Measurements from ENCODE around the gene CUBN. TPM values are rescaled to one million over a fixed set of nuclear protein-coding genes. Genes with fewer than 3 reads are reported as not detected.

The CUBN gene
- total and polyA plus RNA-seq, 9 of the 15 experiments (the other 6 are each of a cell fraction or from before 2014, with no cell fraction given) = 0.04 to 0.33 (median 0.09) TPM

GRCh38 chr10:16995867-16996529 is 133.6 kb downstream of the CUBN start (continued):
- TF ChIP-seq SNRNP70 (optimal IDR thresholded peaks at IDR 0.05; ENCODE audit: low read depth, low read length) (no peak), POLR2AphosphoS2 (IDR thresholded peaks at IDR 0.05; ENCODE audit: low read length) (no peak), SOX6 (IDR thresholded peaks at IDR 0.05) (peak; percentile 83), FOXK2 (conservative IDR thresholded peaks at IDR 0.05 in 1 of 2, IDR thresholded peaks at IDR 0.05 in 1 of 2; ENCODE audit: low read depth in 2 of 2) (peak; percentile 87 to 90), ZNF253 (CRISPR knock-in tag; conservative IDR thresholded peaks at IDR 0.05) (no peak), ZNF217 (CRISPR knock-in tag; IDR thresholded peaks at IDR 0.05) (no peak), POLR3A (IDR thresholded peaks at IDR 0.05; ENCODE audit: borderline replicate concordance, extremely low read depth, insufficient read depth, insufficient read length) (no peak), KLF16 (IDR thresholded peaks at IDR 0.05) (peak; percentile 93), ZNF707 (CRISPR knock-in tag; conservative IDR thresholded peaks at IDR 0.05) (no peak), SIX5 (IDR thresholded peaks at IDR 0.05; ENCODE audit: borderline replicate concordance in 1 of 2, insufficient read depth in 1 of 2, low read depth in 1 of 2, low read length in 2 of 2) (no peak), EP400 (IDR thresholded peaks at IDR 0.05) (no peak; the same call in none of the 2 replicates), ZNF431 (CRISPR knock-in tag; IDR thresholded peaks at IDR 0.05) (no peak), SIN3B (IDR thresholded peaks at IDR 0.05; ENCODE audit: low read depth) (no peak), RBM34 (IDR thresholded peaks at IDR 0.05; ENCODE audit: borderline replicate concordance, insufficient read depth, low read length) (no peak), SLC30A9 (CRISPR knock-in tag; IDR thresholded peaks at IDR 0.05) (no peak), HDAC6 (IDR thresholded peaks at IDR 0.05; ENCODE audit: low read depth, low read length) (no peak), ZNF668 (CRISPR knock-in tag; IDR thresholded peaks at IDR 0.05) (no peak), SMAD4 (CRISPR knock-in tag; conservative IDR thresholded peaks at IDR 0.05) (0 out of 2 replicates have a peak, but pooled peaks have one; percentile 17), ZFP36 (IDR thresholded peaks at IDR 0.05; ENCODE audit: low read depth, low read length, partially characterized antibody) (no peak), ZNF224 (CRISPR knock-in tag; IDR thresholded peaks at IDR 0.05) (no peak)
- TF ChIP-seq, protein P1, sequence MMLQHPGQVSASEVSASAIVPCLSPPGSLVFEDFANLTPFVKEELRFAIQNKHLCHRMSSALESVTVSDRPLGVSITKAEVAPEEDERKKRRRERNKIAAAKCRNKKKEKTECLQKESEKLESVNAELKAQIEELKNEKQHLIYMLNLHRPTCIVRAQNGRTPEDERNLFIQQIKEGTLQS (IDR thresholded peaks at IDR 0.05) = peak; percentile 74
- TF ChIP-seq, protein P1 (CRISPR knock-in tag; conservative IDR thresholded peaks at IDR 0.05) = no peak
- TF ChIP-seq, protein P2, sequence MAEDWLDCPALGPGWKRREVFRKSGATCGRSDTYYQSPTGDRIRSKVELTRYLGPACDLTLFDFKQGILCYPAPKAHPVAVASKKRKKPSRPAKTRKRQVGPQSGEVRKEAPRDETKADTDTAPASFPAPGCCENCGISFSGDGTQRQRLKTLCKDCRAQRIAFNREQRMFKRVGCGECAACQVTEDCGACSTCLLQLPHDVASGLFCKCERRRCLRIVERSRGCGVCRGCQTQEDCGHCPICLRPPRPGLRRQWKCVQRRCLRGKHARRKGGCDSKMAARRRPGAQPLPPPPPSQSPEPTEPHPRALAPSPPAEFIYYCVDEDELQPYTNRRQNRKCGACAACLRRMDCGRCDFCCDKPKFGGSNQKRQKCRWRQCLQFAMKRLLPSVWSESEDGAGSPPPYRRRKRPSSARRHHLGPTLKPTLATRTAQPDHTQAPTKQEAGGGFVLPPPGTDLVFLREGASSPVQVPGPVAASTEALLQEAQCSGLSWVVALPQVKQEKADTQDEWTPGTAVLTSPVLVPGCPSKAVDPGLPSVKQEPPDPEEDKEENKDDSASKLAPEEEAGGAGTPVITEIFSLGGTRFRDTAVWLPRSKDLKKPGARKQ (CRISPR knock-in tag; IDR thresholded peaks at IDR 0.05) = no peak
- TF ChIP-seq, protein P3, sequence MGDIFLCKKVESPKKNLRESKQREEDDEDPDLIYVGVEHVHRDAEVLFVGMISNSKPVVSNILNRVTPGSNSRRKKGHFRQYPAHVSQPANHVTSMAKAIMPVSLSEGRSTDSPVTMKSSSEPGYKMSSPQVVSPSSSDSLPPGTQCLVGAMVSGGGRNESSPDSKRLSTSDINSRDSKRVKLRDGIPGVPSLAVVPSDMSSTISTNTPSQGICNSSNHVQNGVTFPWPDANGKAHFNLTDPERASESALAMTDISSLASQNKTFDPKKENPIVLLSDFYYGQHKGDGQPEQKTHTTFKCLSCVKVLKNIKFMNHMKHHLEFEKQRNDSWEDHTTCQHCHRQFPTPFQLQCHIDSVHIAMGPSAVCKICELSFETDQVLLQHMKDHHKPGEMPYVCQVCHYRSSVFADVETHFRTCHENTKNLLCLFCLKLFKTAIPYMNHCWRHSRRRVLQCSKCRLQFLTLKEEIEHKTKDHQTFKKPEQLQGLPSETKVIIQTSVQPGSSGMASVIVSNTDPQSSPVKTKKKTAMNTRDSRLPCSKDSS (IDR thresholded peaks at IDR 0.05; ENCODE audit: low read depth, partially characterized antibody) = no peak

All from K562 (cell line).